Measurements from ENCODE around the gene PNMA8C.

Gene PNMA8C

DNA sequence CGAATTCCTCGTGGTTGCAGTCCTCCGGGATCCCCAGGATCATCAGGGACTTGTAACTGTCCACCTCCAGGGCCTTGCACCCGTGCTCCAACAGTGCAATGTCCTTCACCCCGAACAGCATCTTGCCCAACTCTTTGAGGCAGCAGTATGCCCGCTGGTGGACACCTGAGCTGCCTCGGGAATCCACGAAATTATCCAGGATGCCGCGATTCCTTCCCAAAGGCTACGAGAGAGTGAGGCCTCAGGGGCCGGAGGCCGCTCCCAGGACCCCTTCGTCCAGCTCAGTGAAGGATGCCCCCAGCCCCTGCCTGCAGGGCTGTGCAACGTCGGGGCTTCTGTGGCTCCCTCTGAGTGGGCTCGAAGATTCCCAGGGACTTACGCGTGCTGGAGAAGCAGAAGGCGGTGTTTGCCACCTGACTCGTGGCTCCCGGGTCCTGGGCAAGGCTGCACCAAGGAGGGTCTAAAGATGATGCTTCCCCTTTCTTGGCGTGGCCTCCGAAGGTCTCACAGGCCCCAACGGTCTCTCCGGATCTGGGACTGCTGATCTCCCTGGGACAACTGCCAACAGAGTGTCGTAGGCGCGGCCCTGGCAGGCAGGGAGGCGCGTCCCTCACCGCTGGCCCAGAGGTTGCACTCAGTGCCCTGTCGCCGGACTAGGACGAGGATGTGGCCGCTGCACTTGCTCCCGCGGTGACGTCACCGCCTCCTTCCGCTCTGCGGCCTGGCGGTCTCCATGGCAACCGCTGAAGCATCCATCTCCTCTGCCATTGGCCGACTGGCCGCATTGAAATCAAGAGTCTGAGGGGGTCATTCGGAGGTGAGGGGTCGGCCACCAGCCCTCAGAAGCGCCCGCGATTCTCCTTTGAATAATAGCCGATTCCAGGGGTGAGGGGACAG, at the start of gene PNMA8C:
Gene PNMA8C (minus strand): TSS at position 698 of the 897 bp plus-strand sequence. CDS start 577 bp downstream, at position 121.
- no peak for DNase-seq

DNA sequence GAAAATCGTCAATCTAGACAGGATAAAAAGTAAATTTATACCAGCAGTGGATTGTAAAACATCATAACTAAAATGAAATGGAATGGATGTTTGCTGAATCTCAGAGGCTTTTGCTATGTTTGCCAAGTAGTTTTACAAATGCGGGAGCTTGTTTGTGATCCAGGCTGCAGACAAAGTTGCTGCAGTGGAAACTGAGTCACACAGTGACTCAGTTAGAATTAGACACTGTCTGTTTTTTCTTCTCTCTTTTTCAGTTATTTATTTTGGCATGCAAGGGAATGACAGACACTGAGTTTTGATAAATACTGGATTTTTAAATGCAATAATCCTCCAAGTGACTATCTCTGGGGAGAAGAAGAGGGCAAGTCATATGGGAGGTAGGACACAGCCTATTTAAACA, 47.2 kb upstream of the PNMA8C start:
- no peak for DNase-seq

DNA sequence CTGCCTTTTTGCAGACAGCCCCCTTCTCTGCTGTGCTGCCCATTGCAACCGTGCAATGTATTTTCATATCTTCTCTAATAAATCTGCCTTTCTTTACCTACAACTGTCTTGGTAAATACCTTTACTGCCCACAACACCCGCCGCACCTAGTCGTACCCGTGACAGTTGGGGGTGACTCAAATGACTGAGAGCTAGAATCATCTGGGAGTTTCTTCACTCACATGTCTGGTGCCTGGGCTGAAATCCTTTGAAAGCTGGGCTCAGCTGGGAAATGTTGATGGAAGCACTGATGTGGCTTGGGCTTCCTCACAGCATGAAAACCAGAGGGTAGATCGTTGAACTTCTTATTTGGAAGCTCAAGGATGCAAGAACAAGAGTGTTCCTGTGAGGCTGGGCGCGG, 45.5 kb upstream of the PNMA8C start:
- DNase-seq: no peak

DNA sequence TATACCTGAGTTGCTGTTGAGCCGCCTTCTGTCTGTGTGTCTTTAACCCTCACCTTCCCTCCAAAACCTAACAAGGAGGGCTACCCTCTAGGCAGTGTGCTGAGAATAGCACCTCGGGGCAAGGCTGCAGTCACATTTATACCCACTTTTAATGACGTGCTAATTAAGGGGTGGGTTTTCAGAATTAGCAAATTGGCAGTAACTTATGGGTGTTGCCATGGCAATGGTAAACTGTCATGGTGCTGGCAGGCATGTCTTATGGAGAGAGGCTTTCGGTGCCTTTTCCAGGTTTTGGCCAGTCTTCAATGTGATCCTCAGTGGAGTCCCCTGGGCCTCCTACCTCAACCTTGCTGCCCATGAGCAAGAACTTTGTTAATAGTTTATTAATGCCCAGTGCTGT, 43.9 kb upstream of the PNMA8C start:
- no peak for DNase-seq

DNA sequence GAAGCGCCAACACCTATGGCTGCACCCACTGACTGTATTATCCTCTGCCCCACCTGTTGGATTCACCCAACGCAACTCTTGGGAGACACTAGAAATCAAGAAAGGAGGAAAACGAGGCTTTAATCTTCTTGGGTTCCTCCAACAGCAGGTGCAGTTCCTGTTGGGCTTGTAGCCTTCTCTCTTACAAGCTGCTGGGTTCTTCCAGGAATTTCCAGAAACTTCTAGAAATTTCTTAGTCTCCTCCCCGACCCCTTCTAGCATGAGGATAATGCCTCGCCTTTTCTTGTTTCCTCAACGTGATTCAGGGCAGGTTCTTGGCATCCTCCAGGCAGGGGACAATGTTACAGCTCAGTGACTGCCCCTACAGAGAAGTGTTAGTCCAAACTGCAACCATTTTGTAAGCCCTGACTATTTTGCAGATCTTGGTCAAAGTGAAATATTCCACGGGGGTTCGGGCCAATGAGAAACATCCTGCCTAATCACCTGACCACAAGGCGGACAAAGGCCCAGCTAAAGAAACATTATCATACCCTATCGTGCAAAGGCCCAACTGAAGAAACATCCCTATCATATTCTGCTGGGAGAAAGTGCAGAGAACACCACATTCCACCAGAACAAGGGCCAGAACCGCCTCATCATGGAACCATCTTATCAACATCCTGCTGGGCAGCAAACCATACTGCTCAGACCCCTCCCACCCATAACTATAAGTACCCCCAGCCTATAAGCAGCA, 43.2 kb upstream of the PNMA8C start:
- DNase-seq: no peak

DNA sequence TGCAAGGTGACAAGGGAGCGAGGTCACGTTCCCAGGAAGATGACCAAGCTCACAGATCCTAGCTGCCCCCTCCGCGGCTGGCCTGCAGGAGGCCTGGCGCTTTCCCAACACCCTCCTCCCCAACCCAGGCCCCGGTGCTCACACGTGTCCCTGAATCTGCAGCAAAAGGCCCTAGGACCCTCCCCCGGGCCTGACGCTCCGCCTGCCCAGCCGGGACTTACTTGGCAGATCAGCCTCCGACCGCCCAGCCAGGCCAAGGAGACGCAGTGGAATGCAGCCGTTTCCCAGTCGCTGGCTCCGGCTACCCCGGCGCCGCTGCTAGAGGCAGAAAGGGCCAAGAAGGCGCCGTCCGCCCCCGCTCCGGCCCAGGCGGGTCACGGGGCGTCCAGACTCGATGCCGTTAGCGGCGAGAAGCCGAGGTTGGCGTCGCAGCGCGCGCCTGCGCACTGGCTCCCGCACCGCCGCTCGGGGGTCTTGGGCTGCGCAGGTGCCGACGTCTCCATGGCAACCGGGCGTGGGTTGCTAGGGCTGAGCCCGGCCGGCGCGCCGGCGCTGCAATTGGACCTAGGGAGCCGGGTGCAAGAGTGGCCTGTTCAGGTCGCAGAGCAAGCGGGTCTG, 42.5 kb upstream of the PNMA8C start, which contains the start of gene PNMA8A:
Gene PNMA8A (minus strand): TSS at position 448 of the 618 bp plus-strand sequence. CDS start 528 bp downstream, outside the sequence.
- DNase-seq: no peak

DNA sequence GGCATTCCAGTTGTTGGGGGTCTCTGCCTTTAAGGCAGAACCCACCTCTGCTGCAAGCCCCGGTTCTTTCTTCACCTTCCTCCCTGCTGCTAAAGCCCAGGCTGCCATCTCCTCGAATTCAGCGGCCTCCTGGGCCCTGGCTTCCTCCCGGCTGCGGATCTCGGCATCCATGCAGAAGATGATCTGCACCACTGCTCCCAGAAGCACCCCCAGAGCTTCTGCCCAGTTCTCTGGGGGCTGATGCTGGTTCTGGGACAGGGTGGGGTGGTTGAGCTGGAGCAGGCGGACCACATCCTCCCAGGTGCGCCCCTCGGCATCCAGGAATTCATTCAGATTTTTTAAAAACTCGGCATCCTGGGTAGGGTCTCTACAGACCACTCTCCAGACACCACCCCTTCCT, 41.6 kb upstream of the PNMA8C start:
- no peak for DNase-seq

DNA sequence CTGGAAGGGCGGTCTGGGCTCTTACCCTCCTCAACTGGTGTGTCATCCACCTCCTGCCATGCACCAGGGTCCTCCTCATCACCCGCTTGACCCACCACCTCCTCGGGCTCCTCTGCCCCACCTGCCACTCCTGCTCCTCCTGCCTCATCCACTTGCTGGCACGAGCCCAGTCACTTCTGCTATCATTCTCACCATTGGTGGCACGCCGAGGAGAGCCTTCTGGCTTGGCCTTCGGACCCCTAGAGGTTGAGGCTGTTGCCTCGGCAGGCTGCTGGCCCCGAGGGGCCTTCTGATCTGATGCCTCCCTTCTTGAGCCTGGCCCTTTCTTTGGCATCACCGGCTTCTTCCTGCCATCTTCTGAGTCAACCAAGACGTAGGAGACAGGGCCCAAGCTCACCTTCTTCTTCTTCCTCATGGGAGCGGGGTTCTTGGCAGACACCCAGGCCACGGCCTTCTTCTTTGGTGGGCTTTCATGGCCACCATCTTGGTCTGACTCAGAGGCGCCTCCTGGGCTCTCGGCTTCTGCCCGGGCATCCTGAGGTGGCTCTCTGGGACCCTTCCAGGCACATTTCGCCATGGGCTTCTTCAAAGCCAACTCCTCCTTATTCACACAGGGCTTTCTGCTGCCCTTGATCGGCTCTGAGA, 40.9 kb upstream of the PNMA8C start:
- DNase-seq: no peak

DNA sequence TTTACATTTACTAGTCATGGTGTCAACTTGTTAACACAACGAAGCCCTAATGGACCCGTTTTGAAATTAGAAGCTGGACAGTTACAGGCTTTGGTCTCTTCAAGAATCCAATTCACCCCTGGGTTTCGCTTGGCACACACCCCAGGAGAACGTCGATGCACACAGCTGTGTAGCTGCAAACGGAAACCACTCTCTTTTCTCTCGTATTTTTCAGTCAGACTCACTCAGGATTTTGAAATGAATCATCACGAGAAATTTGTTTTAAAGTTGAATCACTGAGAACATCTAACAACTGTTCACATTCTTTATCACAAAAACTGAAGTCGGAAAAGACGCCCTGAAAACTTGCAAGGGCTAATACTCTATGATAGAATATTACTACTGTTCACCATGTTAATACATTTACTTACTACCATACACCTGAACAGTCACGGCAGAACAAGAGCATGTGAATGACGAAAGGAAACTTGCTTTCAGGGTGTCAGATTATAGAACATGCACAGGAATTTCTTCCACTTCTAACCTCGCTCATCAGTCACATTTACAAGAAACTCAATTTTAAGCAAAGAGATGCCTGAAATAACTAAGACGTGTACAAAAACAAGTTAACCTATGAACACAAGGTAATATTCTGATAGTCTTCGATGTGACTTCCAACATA, 37.9 kb upstream of the PNMA8C start:
- no peak for DNase-seq

DNA sequence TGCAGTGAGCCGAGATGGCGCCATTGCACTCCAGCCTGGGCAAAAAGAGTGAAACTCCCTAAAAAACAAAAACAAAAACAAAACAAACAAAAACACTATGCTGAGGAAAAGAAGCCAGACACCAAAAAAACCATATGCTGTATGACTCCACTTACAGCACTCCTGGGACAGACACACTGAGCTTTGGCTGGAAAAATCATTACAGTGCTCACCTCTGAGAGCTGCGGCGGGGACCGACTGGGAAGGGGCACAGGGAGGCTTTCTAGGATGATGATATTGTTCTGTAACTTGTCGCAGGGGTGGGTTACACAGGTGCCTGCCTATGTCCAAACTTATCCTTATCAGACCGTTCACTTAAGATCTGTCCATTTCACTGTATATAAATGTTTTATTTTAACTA, 34.8 kb upstream of the PNMA8C start:
- no peak for DNase-seq

DNA sequence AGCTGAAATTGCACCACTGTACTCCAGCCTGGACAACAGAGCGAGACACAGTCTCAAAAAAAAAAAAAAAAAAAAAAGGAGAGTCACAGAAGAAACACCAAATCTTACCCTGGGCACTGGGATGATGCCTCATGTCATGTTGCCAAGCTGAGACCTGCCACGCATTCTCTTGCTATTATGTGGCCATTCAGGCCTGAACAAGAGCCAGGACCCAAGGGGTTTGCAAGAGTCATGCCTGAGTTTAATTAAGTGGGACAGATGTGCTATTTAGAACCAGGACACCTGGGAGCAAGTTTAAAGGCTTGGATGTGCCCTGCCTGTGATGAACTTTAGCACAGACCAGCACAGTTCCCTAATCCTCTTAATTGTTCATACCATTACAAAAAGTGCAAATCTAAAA, 32.8 kb upstream of the PNMA8C start:
- no peak for DNase-seq

DNA sequence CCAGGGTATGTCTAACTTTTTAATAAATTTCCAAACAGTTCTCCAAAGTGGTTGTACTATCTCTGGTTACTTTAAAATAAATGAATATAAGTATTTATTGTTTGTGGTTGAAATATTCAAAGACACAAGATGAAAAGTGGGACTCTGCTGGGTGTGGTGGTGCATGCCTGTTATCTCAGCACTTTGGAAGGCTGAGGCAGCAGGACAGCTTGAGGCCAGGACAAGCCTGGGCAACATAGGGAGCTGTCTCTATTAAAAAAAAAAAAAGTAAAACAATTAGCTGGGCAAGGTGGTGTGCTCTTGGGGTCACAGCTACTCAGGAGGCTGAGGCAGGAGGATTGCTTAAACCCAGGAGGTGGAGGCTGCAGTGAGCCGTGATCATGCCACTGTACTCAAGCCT, 32.2 kb upstream of the PNMA8C start:
- no peak for DNase-seq

DNA sequence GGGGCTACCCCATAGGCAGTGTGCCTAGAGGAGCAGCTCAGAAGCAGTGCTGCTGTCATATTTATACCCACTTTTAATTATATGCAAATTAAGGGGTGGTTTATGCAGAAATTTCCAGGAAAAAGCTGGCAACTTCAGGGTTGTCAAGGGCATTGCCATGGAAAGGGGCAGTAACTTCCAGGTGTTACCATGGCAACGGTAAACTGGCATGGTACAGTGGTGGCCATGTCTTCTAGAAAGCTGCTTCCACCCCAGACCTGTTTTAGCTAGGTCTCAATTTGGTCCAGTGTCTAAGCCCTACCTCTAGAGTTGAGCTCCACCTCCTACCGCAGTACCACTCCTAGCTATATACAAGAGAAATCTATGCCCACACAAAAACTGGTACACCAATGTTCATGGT, 31.3 kb upstream of the PNMA8C start:
- no peak for DNase-seq

DNA sequence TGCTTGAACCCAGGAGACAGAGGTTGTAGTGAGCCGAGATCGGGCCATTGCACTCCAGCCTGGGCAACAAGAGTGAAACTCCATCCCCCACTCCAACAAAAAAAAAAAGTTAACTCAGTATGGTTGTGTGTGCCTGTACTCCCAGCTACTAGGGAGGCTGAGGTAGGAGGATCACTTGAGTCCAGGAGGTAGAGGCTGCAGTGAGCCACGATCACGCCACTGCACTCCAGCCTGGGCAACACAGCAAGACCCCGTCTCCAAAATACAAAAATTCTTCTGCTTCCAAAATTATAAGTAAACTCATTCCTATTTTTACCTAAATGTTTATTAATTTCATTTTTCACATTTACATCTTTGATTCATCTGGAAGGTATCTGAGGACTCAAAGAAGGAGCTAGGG, 28.2 kb upstream of the PNMA8C start:
- DNase-seq: no peak

DNA sequence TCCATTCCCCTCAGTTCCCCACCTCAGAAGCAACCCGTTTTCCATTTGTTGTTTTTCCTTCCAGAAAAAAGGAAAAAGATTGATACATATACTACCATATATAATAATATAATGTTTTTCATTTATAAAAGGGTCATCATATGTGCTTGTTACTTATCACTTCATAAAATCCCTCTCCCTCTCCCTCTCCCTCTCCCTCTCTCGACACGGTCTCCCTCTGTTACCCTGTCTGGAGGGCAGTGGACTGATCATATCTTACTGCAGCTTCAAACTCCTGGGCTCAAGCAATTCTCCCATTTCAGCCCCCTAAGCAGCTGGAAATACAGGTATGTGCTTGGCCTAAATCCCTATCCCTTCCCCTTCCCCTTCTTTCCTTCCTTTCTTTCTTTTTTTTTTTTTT, 25.5 kb upstream of the PNMA8C start:
- no peak for DNase-seq

DNA sequence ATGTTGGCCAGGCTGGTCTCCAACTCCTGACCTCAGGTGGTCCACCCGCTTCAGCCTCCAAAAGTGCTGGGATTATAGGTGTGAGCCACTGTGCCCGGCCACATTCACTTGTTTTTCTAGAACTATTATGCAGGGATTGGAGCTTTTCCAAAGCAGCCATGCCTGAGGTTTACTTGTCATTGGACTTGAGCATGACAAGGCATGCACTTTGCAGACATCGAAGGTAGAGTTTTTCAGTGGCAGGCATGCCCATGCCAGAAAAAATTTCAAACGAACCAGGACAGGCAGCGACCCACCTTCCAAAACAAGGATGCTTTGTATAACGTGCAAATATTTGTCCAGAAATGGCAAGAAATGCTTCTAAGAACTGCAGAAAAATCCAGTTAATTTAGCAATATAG, 24.9 kb upstream of the PNMA8C start:
- no peak for DNase-seq

DNA sequence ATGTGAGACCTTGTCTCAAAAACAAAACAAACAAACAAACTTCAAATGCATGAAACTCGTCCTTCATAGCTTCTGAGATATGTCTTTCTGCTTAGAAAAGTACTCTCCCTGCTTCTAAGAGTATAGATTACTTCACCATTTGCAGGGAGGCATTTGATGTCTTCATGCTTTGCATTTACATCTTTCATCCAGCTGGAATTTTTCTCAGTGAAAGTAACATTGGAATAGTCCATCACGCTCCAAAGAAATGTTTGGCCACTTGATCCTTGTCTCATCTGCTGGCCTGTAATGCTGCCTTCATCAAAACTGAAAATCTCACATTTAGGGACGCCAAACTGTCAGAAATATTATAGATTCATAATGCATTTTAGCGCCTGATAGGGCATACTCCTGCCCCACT, 23.4 kb upstream of the PNMA8C start:
- no peak for DNase-seq

DNA sequence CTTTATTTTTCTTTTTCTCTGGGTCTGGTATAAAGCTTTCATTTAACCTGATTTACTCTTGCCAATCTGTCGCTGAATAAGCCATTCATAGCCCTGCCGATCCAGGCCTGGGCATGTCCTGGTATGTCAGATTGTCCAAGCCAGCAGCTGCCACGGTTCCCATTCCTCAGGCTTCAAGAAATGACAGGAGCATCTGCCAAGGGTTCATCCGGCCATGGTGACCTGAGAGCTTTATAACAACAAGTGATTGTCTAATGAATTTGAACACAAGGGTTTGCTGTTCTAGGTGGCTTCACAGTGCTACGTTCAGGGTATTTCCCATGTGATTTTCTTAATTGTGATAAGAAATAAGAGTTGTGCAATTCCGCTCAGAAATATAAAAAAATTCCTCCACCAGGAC, 22.6 kb upstream of the PNMA8C start:
- no peak for DNase-seq

DNA sequence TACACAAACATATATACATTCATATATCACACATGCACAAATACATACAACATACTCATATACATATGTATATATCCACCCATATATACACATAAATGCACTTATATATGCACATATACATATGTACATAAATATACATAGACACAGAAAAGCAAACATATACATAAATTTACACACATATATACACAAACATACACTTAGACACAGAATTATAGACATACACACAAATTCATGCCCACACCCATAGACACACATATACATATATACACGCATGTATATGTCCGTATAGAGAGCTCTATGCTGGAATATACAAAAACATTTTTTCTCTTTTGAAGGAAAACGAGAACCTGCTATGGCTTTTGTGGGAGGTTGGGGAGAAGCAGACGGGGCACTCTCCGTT, 22.0 kb upstream of the PNMA8C start:
- DNase-seq: no peak

DNA sequence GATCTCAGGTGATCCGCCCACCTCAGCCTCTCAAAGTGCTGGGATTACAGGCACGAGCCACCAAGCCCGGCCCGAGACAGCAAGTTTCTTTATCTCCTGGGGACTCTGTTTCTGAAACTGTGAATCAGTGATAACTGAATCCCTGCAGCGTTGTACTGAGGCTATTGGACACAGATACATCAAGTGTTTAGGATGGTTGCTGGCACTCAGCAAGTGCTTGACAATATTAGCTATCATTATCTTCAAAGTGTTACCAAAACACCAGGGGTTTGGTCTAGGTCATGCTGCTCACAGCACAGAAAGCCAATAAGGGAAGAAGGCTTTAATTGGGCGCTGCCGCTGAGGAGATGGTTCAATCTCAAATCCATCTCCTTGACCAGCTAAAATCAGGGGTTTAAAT, 20.5 kb upstream of the PNMA8C start:
- DNase-seq: no peak

DNA sequence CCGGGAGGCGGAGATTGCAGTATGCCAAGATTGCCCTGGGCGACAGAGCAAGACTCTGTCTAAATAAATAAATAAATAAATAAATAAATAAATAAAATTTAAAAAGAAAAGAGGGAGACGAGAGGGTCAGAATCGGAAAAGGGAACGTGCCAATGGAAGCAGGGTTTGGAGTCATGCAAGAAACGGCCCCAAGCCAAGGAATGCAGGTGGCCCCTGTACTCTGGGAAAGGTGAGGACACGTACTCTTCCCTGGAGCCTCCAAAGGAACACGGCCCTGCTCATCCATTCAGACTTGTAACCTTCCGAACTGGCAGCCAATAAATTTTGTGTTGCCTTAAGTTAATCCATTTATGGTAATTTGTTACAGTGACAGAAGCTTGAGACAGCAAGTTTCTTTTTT, 19.9 kb upstream of the PNMA8C start:
- no peak for DNase-seq

DNA sequence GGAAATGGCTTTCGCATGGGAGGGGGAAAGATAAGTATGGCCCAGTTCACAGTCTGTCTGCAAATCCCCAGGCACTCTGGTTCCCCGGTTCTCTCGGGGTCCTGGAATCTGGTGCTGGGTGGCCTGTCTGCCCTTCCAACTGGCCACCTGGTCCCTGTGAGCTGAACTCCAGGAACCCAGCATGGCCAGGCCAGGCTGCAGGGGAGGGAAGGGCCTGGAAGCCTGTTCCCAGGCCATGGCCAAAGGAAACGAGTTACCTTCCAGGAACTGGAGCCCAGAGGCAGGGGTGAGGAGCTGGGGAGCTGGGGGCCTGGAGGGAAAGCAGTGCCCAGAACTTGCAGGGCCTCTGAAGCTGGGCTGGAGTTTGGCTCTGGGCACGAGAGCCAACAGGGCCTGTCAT, 19.1 kb upstream of the PNMA8C start:
- no peak for DNase-seq

DNA sequence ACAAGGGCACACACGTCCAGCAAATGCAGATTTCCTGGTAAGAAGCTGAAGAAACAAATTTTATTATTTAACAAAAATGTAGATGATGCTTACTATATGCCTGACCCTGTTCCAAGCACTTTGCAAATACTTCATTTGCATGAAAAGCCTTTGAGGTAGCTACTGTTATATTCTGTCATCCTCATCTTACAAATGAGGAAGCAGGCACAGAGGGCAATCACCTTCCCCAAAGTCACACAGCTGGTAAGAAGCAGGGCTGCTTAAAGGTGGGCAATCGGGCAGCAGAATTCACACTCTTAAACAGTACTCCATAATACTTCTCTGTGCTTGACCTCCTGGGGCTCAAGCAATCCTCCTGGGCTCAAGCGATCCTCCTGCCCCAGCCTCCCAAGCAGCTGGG, 18.3 kb upstream of the PNMA8C start:
- no peak for DNase-seq
